Skeletal muscle satellite cell (primary cell): ENCODE results near the gene PPFIBP2.
"Not testable (repeated sequence)": the region's sequence is repeated elsewhere in the genome, so short reads cannot be mapped to it uniquely, and the experiment has no call there.

Experiments used
- H3K27me3 ChIP-seq: 2 replicates; pipeline ENCODE4 v1.7.0; 2013; ENCODE audit warnings: low read length; ENCODE audit not compliant: control insufficient read depth, insufficient read depth
- H3K36me3 ChIP-seq: 2 replicates; pipeline ENCODE4 v1.7.0; 2013; ENCODE audit warnings: mild to moderate bottlenecking, control low read depth, low read length; ENCODE audit not compliant: insufficient read depth
- H3K4me1 ChIP-seq: 2 replicates; pipeline ENCODE4 v1.7.0; 2013; ENCODE audit warnings: low read length; ENCODE audit not compliant: control insufficient read depth, insufficient read depth
- H3K4me2 ChIP-seq: 2 replicates; pipeline ENCODE4 v1.7.0; 2013; ENCODE audit warnings: mild to moderate bottlenecking, low read length
- H3K4me3 ChIP-seq: 2 replicates; pipeline ENCODE4 v1.7.0; 2013; ENCODE audit warnings: low read length
- H3K9ac ChIP-seq: 2 replicates; pipeline ENCODE4 v1.7.0; 2013; ENCODE audit warnings: mild to moderate bottlenecking, low read depth, low read length, moderate library complexity
- H3K9me3 ChIP-seq: replicated peaks from 2 replicates; pipeline ENCODE4 v1.7.0; 2013; ENCODE audit warnings: mild to moderate bottlenecking, control low read depth, low read length

Gene PPFIBP2

DNA sequence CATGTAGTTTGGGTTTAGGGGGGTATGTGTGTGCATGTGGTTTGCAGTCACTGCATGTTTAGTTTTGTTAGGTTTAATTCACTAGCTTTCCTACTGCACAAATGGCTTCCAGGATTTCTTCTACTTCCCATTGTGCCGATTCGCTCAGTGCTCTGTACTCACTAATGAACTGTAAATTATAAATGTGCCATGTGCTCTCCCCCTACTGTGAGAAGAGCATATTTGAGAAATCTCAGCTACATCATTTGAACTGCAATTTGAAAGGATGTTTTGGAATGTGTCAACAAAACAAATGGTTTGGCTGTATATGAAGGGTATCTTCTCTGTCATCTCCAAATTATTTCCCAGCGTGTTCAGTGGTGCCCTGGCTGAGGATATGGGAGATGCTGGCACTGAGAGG is 131.4 kb downstream of the PPFIBP2 start:
- Histone ChIP-seq H3K4me1 (no peaks in the 10 kb centered on the region), H3K4me2 (no peak overlapping the region), H3K27me3 (no peaks in the 10 kb centered on the region), H3K36me3 (no peaks in the 10 kb centered on the region), H3K9ac (no peak overlapping the region), H3K4me3 (no peak overlapping the region), H3K9me3 (no peaks in the 10 kb centered on the region)

DNA sequence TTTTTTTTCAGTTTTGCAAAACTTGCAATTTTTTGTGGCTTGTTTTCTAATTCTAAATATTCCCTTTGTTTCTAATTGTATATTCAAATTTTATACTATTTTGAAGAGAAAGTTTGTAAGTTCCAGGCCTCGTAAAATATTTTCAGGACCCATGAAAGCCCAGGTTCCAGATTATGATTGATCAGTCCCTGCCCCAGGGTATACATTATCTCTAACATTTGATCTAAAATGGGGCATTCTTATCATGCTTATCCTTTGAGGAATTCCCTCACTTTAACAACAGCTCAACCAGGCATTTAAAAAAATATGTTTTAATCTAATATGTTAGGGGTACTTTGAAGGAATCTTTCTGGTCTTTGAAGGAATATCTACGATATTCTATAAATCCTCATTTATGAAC is 133.1 kb downstream of the PPFIBP2 start:
- Histone ChIP-seq H3K9ac (no peak overlapping the region), H3K4me2 (no peak overlapping the region), H3K27me3 (no peaks in the 10 kb centered on the region), H3K9me3 (no peaks in the 10 kb centered on the region), H3K4me3 (no peak overlapping the region), H3K36me3 (no peaks in the 10 kb centered on the region), H3K4me1 (no peaks in the 10 kb centered on the region)

DNA sequence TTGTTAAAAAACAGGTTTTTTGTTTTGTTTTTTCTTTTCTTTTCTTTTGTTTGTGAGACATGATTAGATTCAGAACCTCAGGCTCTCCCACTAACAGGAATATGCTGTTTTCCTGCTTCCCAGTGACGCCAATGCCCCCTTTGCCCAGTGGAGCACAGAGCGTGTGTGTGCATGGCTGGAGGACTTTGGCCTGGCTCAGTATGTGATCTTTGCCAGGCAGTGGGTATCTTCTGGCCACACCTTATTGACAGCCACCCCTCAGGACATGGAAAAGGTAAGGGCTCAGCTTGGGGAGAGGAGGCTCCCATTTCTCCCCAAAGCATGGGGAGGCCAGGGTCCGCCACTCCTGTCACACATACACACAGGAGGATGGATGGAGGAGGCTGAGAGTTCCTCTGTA is 134.5 kb downstream of the PPFIBP2 start:
- Histone ChIP-seq H3K36me3 (no peaks in the 10 kb centered on the region), H3K4me3 (no peak overlapping the region), H3K9ac (no peak overlapping the region), H3K4me2 (no peak overlapping the region), H3K9me3 (no peaks in the 10 kb centered on the region), H3K27me3 (no peaks in the 10 kb centered on the region), H3K4me1 (no peaks in the 10 kb centered on the region)

DNA sequence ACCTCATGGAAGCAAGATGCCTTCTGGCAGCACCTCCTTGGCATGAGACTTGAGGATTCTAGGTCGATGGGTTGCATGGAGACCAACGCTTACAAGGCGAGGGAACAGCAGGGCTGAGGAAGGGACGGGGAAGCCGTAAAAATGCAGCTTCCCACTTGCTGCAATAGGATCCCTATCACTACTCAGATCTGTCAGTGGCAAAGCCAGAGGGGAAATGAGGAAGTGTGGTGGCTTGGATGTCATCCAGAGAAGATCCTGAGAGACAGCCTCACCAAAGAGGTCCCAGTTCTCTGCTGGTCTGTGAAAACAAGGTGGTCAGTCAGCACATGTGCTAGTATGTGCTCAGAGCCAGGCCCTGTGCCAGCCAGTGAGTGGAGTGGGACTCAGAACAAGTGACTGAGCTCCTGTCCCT is 137.3 kb downstream of the PPFIBP2 start:
- Histone ChIP-seq H3K27me3 (no peaks in the 10 kb centered on the region), H3K9ac (no peak overlapping the region), H3K36me3 (no peaks in the 10 kb centered on the region), H3K4me3 (no peak overlapping the region), H3K4me2 (no peak overlapping the region), H3K4me1 (no peaks in the 10 kb centered on the region), H3K9me3 (no peaks in the 10 kb centered on the region)

DNA sequence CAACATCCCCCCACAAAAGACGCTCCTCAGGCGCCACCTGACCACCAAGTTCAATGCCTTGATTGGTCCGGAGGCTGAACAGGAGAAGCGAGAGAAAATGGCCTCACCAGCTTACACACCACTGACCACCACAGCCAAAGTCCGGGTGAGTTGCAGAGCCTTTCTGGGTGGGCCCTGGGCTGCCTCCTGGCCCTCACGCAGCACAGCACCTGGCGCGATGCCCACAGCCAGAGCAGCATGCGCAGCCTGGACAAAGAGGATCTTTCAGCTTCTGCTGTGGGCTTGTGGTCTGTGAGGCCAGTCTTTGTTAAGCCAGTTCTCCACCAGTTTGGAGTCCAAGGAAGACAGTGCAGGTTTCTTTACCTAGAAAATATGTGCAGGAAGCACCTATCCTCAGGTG is 137.9 kb downstream of the PPFIBP2 start:
- Histone ChIP-seq H3K36me3 (no peaks in the 10 kb centered on the region), H3K9ac (no peak overlapping the region), H3K9me3 (no peaks in the 10 kb centered on the region), H3K27me3 (no peaks in the 10 kb centered on the region), H3K4me1 (no peaks in the 10 kb centered on the region), H3K4me2 (no peak overlapping the region), H3K4me3 (no peak overlapping the region)

DNA sequence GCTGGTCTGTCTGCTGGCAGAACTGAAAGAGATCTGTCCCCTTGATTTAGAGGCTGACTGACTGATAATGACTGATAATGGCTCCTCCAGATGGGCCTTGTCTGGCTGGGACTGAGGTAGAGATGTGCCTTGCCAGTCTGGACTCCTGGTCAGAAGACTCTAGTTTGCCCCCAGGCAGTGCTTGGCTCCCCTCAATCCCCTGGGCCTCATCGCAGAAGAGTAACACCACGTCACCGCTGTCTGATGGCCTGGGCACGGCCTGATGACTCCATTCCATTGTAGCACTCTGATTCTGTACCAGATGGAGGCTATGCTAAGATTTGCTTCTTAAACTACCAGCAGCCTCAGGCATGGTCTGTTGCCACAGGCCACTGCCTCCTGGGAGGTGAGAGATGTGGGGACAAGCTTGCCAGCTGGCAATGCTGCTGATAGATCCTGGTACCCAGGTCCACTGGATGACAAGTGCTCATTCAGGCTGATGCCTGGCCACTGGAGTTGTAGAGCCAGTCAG is 140.5 kb downstream of the PPFIBP2 start:
- no peaks in the 10 kb centered on the region for H3K27me3 ChIP-seq
- no peaks in the 10 kb centered on the region for H3K4me1 ChIP-seq
- no peak overlapping the region for H3K4me2 ChIP-seq
- H3K9me3 ChIP-seq = no peaks in the 10 kb centered on the region
- H3K4me3 ChIP-seq = no peak overlapping the region
- no peaks in the 10 kb centered on the region for H3K36me3 ChIP-seq
- no peak overlapping the region for H3K9ac ChIP-seq

DNA sequence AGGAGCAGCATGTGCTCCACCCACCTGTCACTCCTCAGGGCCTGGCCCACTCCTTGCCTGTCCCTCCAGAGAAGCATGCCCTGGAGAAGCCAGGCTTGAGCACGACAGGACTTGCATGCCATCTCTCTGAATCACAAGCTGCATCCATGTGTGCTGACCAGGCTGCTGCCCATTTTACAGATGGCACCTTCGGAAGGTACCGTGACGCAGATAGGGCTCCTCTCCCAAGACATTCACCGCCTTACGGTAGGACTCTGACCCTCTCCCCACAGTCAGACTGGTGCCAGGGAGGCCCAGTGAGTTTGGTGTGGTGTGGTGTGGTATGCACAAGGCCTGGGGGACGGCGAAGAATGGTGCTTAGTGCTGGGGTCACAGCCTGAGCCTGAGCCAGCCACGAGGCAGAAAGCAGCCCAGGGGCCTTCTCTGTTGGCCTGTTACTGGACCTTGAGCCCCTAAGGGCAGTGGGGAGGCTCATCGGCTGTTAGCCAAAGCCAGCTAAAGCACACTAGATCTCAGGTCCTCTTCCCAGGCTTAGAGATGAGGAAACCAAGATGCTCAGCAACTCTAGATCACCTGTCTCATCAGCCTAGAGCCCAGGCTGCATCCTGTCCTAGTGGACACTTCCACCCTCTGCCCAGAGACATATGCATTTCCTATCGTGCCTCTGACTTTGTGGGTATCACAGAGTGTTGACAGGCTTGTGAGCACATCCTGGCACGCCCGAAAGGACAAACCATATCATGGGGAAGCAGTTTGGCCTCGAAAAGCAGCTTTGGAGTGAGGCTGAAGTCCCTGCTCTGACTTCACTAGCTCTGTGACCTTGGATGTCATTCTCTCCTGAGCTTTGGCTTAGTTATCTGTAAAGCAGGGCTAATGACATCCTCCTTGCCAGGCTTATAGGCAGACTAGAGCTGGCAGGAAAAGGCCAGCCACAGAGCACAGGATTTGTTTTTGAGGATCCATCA is 141.7 kb downstream of the PPFIBP2 start:
- no peaks in the 10 kb centered on the region for H3K27me3 ChIP-seq
- no peak overlapping the region for H3K9ac ChIP-seq
- H3K9me3 ChIP-seq = no peaks in the 10 kb centered on the region
- no peak overlapping the region for H3K4me2 ChIP-seq
- no peaks in the 10 kb centered on the region for H3K36me3 ChIP-seq
- H3K4me3 ChIP-seq = no peak overlapping the region
- no peaks in the 10 kb centered on the region for H3K4me1 ChIP-seq

DNA sequence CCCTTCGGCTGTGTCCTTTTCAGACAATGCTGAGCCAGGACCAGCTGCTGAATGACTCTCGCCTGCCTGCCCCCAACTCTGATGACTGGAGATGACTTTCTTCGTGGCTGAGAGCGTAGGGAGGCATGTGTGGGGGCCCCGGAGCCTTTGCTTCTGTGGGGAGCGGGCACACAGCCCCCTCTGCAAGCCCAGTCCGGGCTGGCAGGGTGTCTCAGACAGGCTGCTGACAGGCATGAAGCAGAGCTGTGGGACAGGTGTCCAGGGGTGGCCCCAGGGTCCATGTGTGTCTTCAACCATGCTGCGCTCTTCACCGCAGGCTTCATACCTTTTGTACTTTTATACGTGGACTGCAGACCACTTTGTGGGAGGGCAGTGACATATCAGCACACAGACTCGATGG is 142.9 kb downstream of the PPFIBP2 start:
- Histone ChIP-seq H3K9me3 (no peaks in the 10 kb centered on the region), H3K36me3 (no peaks in the 10 kb centered on the region), H3K27me3 (no peaks in the 10 kb centered on the region), H3K4me1 (no peaks in the 10 kb centered on the region), H3K4me3 (no peak overlapping the region), H3K9ac (no peak overlapping the region), H3K4me2 (no peak overlapping the region)

DNA sequence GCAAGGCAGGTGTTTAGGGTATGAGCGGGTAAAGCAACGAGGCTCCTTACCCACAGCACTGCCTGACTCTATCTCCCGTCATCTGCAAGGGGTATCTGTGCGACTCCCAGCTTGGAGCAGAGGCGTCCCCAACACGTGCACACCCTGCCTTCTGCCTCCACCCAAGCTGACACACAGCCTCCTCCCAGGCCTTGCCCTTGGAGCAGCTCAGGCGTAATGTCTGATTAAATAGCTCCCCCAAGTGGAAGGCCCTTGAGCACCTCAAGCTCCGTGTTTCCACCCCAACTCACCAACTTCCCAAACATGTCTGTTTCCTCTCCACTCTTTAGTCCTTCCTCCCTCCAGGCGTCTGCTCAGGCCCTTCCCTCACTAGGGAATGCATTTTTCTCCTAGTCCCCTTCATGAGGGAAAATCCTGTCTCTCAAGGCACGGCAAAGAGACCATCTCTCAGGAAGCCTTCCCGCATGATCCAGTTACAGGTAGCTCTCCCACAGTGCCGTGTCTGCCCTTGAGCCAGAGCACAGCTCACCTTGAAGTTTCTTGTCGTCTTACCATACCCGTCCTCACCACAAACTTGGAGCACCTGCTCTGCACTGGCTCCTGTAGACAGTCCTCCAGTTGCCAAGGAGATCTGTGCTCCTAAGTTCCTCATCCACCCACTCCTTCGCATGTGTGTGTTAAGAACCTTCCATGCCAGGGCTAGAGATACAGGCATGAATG is 143.7 kb downstream of the PPFIBP2 start:
- H3K4me1 ChIP-seq = no peaks in the 10 kb centered on the region
- H3K9ac ChIP-seq = no peak overlapping the region
- H3K4me3 ChIP-seq = no peak overlapping the region
- no peaks in the 10 kb centered on the region for H3K27me3 ChIP-seq
- H3K4me2 ChIP-seq = no peak overlapping the region
- H3K36me3 ChIP-seq = no peaks in the 10 kb centered on the region
- H3K9me3 ChIP-seq = no peaks in the 10 kb centered on the region

DNA sequence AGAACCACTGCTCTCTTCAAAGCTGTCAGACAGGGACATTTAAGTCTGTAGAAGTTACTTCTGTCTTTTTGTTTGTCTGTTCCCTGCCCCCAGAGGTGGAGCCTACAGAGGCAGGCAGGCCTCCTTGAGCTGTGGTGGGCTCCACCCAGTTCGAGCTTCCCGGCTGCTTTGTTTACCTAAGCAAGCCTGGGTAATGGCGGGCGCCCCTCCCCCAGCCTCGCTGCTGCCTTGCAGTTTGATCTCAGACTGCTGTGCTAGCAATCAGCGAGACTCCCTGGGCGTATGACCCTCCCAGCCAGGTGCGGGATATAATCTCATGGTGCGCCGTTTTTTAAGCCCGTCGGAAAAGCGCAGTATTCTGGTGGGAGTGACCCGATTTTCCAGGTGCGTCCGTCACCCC is 149.7 kb downstream of the PPFIBP2 start:
- H3K4me1 ChIP-seq, H3K4me3 ChIP-seq, H3K27me3 ChIP-seq, H3K9ac ChIP-seq, H3K9me3 ChIP-seq, H3K4me2 ChIP-seq, H3K36me3 ChIP-seq: not testable (repeated sequence)

DNA sequence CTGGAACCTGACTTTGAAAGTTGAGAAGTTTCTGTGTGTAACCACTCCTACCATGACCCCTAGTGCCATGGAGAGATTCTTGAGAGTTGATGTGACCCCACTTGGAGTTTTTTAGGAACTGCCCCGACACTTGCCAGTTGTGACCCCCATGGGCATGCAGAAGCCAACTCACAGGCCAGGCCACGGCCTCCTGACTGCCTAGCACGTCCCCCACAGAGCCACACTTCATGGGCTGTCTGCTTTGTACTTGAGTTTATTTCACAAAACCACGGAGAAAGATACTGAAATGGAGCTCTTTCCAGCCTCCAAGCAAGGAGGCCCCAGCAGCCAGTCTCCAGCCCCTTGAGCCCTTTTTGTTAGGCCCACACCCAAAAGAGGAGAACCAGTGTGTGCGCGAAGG is 151.1 kb downstream of the PPFIBP2 start:
- Histone ChIP-seq H3K4me2 (no peak overlapping the region), H3K4me3 (no peak overlapping the region), H3K27me3 (no peaks in the 10 kb centered on the region), H3K36me3 (no peaks in the 10 kb centered on the region), H3K9me3 (no peaks in the 10 kb centered on the region), H3K9ac (no peak overlapping the region), H3K4me1 (no peaks in the 10 kb centered on the region)
